GM23248 (cell line): ENCODE results near the gene CCNY.

Experiments
- EZH2 ChIP-seq: fragments of 200-600 bp; sonication (generic); IDR thresholded peaks from 2 replicates; pipeline ENCODE4 v1.6.1; 2018; ENCODE audit warnings: antibody characterized with exemption, mild to moderate bottlenecking; ENCODE audit not compliant: insufficient read depth, poor library complexity, severe bottlenecking
- EZH2phosphoT487 ChIP-seq: fragments of 200-600 bp; sonication (generic); IDR thresholded peaks from 2 replicates; pipeline ENCODE4 v1.6.1; 2018; ENCODE audit warnings: antibody characterized with exemption, moderate library complexity, mild to moderate bottlenecking, low read depth; ENCODE audit not compliant: insufficient read depth

- TF ChIP-seq EZH2: no peak
- no peak for TF ChIP-seq EZH2phosphoT487
Measured at GRCh38 chr10:35417795-35418194, 81.5 kb downstream of the CCNY start.
